ENCODE measurements around the gene PPP1R15A.
"Not testable (repeated sequence)": the region's sequence is repeated elsewhere in the genome, so short reads cannot be mapped to it uniquely, and the experiment has no call there.

PPP1R15A gene

DNA sequence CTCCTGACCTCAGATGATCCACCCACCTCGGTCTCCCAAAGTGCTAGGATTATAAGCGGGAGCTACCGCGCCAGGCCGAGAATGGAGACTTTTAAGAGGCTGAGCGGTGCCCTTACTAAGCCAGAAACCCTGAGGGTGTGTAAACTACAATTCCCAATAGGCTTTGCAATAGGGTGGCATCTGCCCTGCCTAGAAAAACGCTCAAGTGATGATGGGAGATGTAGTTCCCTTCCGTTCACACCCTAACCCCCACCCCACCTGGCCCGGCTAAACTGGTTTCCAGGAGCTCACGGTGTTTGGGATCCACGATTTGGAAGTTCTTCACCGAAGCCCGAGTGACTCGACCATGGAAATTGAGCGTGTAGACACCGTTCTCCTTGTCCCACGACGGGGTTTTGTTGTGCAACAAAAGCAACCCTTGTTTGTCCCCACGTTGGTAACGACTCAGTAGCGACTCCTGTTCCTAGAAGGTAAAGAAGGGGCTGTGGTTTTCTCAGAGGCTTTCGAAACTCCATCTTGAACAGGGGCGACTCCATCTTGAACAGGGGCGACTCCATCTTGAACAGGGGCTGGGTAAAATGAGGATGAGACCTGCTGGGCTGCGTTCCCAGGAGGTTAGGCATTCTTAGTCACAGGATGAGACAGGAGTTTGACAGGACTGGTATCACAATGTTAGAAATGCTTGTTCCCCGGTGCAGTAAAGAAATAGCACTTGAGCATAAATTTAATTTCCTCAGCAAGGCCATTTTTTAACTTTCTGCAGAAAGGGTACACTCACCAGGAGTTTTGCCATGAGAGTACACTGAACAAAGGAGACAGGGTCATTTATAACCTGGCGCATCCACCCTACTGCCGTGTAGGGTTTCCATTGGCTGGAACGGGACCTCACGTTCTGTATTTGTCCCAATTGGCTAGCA lies 9.8 kb downstream of the PPP1R15A start:
- no peak for DNase-seq

DNA sequence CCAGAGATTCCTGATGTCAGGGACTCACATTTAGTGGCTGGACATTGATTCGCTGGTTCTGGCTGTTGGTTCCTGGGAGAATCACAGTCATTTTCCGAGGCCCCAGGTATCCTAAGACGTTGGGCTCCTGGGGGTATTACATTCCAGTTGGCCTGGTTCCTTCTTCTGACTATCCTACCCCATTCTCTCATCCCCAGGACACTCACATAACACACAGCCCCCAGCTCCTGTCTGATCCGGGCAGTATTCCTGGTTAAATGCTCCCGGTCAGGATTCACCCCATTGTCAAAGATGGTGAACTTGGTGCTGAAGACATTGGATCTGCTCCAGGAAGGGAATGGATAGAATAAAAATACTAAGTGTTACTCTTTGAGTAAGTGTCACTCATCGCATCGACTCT lies 11.5 kb downstream of the PPP1R15A start:
- DNase-seq, result no peak

DNA sequence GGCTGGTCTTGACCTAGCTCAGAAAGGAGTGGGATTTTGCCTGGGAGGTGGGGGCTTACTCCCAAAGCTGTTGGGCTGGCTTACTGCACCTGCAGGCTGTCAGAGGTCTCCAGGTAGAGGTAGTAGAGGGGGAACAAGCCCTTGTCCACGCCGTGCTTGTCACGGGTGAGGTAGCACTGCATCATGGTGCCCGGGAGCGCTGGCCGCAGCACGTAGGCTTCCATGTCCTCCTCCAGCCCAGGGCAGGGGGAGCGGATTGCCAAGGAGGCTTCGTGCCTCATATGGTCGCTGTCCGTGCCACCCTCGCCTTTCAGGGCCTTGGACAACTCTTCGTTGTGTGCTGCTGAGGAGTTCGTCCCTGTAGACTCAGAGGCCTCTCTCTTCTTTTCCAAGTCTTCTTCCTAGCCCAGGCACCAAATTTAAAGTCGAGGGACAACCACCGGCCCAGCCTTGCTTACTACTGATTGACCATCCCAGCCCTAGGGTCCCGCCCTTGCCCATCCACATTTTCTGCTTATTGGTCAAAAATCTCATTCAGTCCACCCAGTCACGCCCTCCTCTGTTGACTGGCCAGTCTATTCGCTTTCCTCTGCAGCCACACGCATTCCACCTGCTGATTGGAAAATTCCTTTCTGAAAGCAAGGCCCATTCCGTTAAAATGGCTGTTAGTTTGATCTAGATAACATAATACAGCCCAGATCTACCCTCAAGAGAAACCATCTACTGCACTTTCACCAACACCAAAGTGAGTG lies 15.8 kb downstream of the PPP1R15A start:
- no peak for DNase-seq

- not testable (repeated sequence) for DNase-seq
Measured at GRCh38 chr19:48889496-48889895, 17.3 kb downstream of the PPP1R15A start.

DNA sequence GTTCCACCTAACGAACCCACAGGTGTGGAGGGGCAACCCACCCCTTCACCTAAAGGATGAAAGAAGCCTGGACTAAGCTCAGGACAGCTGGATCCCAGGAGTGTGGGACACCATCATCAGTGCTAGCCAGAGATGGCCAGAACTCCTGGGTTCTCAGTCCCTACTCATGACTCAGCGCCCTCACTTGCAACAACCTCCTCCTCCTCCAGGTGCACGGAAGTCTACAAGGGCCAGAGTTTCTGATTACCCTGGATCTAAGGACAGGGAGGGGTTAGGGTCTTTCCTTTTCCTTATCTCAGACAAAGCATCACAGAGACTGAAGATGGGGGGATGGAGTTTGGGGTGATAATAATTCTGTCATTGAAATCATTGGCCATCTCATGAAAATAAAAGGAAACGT lies 18.3 kb downstream of the PPP1R15A start:
- DNase-seq, result no peak

DNA sequence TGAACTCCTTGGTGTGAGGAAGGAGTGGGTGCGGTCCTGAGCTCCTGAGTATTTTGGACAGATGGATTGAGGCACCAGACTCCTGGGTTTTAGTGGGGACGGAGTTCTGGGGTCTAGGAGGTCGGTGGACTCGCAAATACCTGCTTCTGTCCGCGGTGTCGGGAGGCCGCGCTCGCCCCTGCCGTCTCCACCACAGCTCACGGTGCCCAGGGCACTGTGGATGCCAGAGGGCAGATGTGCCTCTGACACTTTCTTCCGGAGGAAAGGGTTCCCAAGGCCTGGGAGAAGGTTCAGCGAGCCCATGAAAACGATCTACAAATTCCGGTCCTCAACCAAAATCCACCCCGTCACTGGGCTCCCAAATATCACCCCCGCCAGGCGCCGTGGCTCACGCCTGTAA lies 23.0 kb downstream of the PPP1R15A start:
- no peak for DNase-seq

- peak; percentile 28 for DNase-seq
Measured at GRCh38 chr19:48896191-48896720, 24.0 kb downstream of the PPP1R15A start.

DNA sequence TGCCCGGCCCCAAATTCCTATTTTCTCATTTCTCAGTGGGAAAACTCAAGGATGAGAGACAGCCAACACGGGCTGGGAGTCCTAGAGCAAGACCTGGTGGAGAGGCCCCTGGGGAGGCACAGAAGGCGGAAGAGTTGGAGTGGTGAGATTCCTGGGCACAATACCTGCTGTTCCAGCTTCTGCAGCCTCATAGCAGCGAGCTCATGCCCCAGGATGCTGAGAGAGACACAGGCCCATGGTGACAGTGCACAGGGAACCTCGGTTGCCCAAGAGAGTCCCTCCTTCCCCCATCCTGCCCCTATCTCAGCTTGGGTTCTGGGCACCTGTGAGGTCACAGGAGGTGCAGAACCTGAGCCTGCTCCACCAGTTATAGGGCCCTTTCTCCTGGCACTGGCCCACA lies 25.0 kb downstream of the PPP1R15A start:
- DNase-seq, result no peak

DNA sequence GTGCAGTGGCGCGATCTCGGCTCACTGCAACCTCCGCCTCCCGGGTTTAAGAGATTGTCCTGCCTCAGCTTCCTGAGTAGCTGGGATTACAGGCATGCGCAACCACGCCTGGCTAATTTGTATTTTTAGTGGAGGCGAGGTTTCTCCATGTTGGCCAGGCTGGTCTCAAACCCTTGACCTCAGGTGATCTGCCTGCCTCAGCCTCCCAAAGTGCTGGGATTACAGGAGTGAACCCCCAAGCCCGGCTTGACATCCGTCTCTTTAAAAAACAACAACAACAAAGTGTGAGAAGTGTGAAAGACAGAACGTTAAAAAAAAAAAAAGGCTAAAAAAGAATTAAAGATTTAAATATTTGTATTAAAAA lies 27.1 kb downstream of the PPP1R15A start:
- DNase-seq, result not testable (repeated sequence)

DNA sequence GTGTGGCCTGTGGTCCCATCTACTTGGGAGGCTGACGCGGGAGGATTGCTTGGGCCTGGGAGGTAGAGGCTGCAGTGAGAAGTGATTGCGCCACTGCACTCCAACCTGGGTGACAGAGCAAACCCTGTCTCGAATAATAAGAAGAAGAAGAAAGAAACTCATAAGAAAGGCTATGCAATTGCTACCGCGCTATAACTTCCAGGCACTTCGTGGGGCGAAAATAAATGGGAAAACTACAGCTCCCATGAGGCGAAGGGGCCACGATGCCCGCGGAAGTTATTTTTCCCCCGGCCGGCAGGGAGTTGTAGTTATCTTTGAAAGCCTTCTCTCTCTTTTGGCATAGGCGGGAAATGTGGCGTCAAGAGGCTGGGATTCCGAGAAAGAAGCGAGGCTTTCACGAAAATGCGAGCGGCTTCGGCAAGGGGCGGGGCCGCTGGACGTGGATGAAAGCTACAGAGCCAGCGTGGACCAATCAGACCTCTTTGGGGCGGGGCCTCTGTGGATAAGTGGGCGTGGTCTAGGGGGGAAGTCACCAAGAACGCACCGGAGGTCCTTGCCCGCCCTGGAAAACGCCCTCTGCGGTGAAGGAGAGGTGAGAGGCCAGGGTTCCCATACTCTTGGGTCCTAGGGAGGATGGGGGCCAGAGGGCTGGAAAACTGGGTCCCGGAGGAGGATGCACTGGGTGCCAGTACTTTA lies 27.7 kb downstream of the PPP1R15A start, which contains the start of gene NUCB1:
Gene NUCB1 (plus strand): TSS at position 532 of the 696 bp plus-strand sequence. CDS start 485 bp downstream, outside the sequence.
- peak; percentile 99 for DNase-seq

DNA sequence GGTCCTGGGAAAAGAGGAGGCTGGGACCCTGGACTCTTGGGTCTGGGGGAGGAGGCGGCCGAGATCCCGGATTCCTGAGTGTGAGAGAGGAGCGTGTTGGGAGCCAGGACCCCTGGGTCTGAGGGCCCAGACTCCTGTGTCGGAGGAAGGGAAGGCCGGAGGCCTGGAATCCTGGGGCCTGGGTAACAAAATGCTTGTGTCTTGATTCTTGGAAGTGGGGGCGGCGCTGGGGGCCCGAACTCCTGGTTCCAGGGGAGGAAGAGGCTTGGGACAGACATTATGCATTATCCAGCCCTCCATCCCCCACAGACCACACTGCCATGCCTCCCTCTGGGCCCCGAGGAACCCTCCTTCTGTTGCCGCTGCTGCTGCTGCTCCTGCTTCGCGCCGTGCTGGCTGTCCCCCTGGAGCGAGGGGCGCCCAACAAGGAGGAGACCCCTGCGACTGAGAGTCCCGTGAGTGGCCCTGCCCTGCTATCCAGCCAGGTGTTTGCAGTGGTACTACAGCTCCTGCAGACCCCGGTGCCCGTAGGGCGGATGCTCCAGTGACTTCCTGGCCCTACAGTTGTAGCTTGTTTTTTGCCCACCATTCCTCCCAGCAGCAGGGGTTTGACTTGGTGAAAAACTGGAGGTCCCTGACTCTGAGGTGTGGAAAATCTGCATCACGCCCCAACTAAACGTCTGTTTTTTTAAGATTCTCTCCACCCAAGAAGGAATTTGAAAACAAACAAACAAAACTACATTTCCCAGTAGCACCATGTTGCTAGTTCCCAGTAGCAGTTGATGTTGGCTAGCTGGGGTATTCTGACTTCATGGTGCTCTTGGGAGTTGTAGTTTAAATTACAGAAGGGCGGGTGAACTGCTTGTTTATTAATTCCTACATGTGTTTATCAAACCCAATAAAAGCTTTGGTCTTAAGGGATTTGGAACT lies 28.5 kb downstream of the PPP1R15A start:
- DNase-seq, result no peak

GRCh38 chr19:48902291-48902690 lies 30.1 kb downstream of the PPP1R15A start:
- not testable (repeated sequence) for DNase-seq

- not testable (repeated sequence) for DNase-seq
Measured at GRCh38 chr19:48903788-48904187, 31.6 kb downstream of the PPP1R15A start.

- no peak for DNase-seq
Measured at GRCh38 chr19:48905664-48906063, 33.4 kb downstream of the PPP1R15A start.

- DNase-seq, result no peak
Measured at GRCh38 chr19:48906324-48906723, 34.1 kb downstream of the PPP1R15A start.

GRCh38 chr19:48907671-48908070 lies 35.5 kb downstream of the PPP1R15A start:
- DNase-seq, result no peak

- not testable (repeated sequence) for DNase-seq
Measured at GRCh38 chr19:48909424-48910077, 37.3 kb downstream of the PPP1R15A start.

GRCh38 chr19:48910803-48911202 lies 38.6 kb downstream of the PPP1R15A start:
- no peak for DNase-seq

GRCh38 chr19:48913114-48913889 lies 41.1 kb downstream of the PPP1R15A start:
- no peak for DNase-seq

GRCh38 chr19:48914181-48914580 lies 42.0 kb downstream of the PPP1R15A start:
- DNase-seq, result no peak

Data from activated gamma-delta T cell treated with Interleukin-2 at 50 U/mL for 16 hours (primary cell).